GM19035 (cell line): ENCODE data around the gene UGT1A10.

ENCODE experiments used
- ATAC-seq: cut with Tn5 transposase; IDR thresholded peaks from one replicate; pipeline ENCODE4 v1.9.1; 2021; ENCODE audit not compliant: unreplicated experiment

Gene UGT1A10

GRCh38 chr2:233801357-233802131 lies 165.3 kb downstream of the UGT1A10 start:
- no peak for ATAC-seq

GRCh38 chr2:233802132-233802815 lies 166.0 kb downstream of the UGT1A10 start:
- no peak for ATAC-seq

- ATAC-seq = no peak
Measured at GRCh38 chr2:233803292-233803911, 167.2 kb downstream of the UGT1A10 start.

- ATAC-seq = no peak
Measured at GRCh38 chr2:233803994-233804393, 167.7 kb downstream of the UGT1A10 start.

GRCh38 chr2:233807215-233807865 lies 171.1 kb downstream of the UGT1A10 start:
- ATAC-seq = no peak

- ATAC-seq = no peak
Measured at GRCh38 chr2:233807966-233808935, 172.0 kb downstream of the UGT1A10 start.

GRCh38 chr2:233810385-233810784 lies 174.1 kb downstream of the UGT1A10 start:
- ATAC-seq = no peak

- ATAC-seq = no peak
Measured at GRCh38 chr2:233811087-233811486, 174.8 kb downstream of the UGT1A10 start.

- no peak for ATAC-seq
Measured at GRCh38 chr2:233811732-233812131, 175.5 kb downstream of the UGT1A10 start.

GRCh38 chr2:233813236-233814055 lies 177.2 kb downstream of the UGT1A10 start:
- ATAC-seq = no peak

GRCh38 chr2:233814056-233814835 lies 178.0 kb downstream of the UGT1A10 start:
- no peak for ATAC-seq

- no peak for ATAC-seq
Measured at GRCh38 chr2:233815861-233816260, 179.6 kb downstream of the UGT1A10 start.

- no peak for ATAC-seq
Measured at GRCh38 chr2:233816334-233816733, 180.1 kb downstream of the UGT1A10 start.

GRCh38 chr2:233816771-233817170 lies 180.5 kb downstream of the UGT1A10 start:
- ATAC-seq = no peak

GRCh38 chr2:233817361-233817911 lies 181.2 kb downstream of the UGT1A10 start:
- no peak for ATAC-seq

GRCh38 chr2:233817995-233818638 lies 181.9 kb downstream of the UGT1A10 start:
- ATAC-seq = no peak

- ATAC-seq = no peak
Measured at GRCh38 chr2:233818639-233819621, 182.7 kb downstream of the UGT1A10 start.
